ENCODE data around the gene EIF3C. TPM values are rescaled to one million over a fixed set of nuclear protein-coding genes. Genes with fewer than 3 reads are reported as not detected.
"Not testable (repeated sequence)": the region's sequence is repeated elsewhere in the genome, so short reads cannot be mapped to it uniquely, and the experiment has no call there.

The EIF3C gene
- total RNA-seq, 1 experiment from 2014 or later, result 526 TPM

DNA sequence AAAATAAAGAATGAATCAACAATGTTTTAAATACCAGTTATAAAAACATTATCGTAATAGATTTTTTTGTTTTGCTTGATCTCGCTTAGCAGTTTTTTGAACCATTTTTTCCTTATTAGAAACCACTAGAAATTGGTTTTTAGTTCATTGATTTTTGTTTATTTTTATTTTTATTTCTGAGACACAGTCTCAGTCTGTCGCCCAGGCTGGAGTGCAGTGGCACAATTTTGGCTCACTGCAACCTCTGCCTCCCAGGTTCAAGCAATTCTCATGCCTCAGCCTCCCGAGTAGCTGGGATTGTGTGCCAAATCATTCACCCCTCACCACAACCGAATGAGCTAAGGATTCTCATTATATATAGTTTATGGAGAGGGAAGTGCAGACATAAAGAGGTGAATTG lies 40.2 kb downstream of the EIF3C start, which contains the start of gene NPIPB9:
Gene NPIPB9, plus strand, starts transcription at position 301 of the 400 bp plus-strand sequence.
- H3K9me3 ChIP-seq (ENCODE audit: control insufficient read depth, insufficient read depth, low read depth, low read length); BruUV-seq (replicated peaks); H3K36me3 ChIP-seq (ENCODE audit: control insufficient read depth, insufficient read depth, low read length); H3K27me3 ChIP-seq (ENCODE audit: control insufficient read depth, insufficient read depth, low read length); POLR2A ChIA-PET; H3K4me1 ChIP-seq (ENCODE audit: control insufficient read depth, insufficient read depth, low read length); ATAC-seq; H3K27ac ChIP-seq (ENCODE audit: low read length); in situ Hi-C loops (cut with HindIII; ENCODE audit: low pct_unique_long_range_greater_than_20kb, low sequenced_read_pairs); intact Hi-C loops (cut with micrococcal nuclease; ENCODE audit: unreplicated experiment); H3K4me3 ChIP-seq (ENCODE audit: low read depth in 2 of 2, low read length in 2 of 2); DNase-seq (ENCODE audit: low read depth, low spot score); CTCF ChIA-PET: not testable (repeated sequence)

DNA sequence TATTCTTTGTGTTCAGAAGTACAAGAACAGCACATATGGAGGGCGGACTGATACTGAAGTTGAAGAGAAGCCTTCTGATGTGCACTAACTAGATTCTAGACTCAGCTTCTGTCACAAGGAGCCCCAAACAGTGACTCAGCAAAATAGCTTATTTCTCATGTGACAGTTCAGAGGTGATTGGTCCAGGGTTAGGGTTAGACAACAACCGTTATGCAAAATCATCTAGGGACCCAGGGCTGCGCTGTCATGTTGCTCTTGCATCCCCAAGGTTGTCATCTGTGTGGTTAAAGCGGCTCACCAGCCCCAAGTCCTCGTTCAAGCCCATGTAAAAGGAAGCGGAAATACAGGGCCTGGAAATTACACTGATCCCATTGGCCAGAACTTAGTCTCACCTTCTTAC lies 70.4 kb downstream of the EIF3C start:
- H3K9me3 ChIP-seq (ENCODE audit: control insufficient read depth, insufficient read depth, low read depth, low read length); intact Hi-C loops (cut with micrococcal nuclease; ENCODE audit: unreplicated experiment); H3K4me1 ChIP-seq (ENCODE audit: control insufficient read depth, insufficient read depth, low read length); H3K27ac ChIP-seq (ENCODE audit: low read length); DNase-seq (ENCODE audit: low read depth, low spot score); POLR2A ChIA-PET; H3K27me3 ChIP-seq (ENCODE audit: control insufficient read depth, insufficient read depth, low read length); BruUV-seq (replicated peaks); in situ Hi-C loops (cut with HindIII; ENCODE audit: low pct_unique_long_range_greater_than_20kb, low sequenced_read_pairs); H3K4me3 ChIP-seq (ENCODE audit: low read depth in 2 of 2, low read length in 2 of 2); H3K36me3 ChIP-seq (ENCODE audit: control insufficient read depth, insufficient read depth, low read length); ATAC-seq; CTCF ChIA-PET: not testable (repeated sequence)

DNA sequence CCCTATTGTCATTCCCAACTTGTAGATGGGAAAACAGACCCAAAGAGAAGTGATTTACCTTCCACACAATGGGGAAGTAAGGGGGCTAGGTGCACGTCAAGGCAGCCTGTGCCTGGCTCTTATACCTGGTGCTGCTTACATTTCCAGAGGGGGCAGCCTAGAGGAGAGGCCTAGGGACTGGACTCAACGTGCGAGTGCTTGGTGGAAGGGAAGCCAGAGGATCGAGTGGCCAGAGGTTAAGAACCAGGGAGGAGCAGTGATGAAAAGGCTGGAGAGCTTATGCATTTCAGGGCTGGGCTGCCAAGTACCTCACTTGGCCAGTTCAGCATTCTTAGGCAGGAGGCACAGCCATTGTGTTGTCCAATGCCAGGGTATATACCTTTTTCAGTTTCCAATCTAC lies 71.1 kb downstream of the EIF3C start:
- H3K27ac ChIP-seq (ENCODE audit: low read length); H3K9me3 ChIP-seq (ENCODE audit: control insufficient read depth, insufficient read depth, low read depth, low read length); H3K4me3 ChIP-seq (ENCODE audit: low read depth in 2 of 2, low read length in 2 of 2); BruUV-seq (replicated peaks); H3K36me3 ChIP-seq (ENCODE audit: control insufficient read depth, insufficient read depth, low read length); DNase-seq (ENCODE audit: low read depth, low spot score); CTCF ChIA-PET; H3K4me1 ChIP-seq (ENCODE audit: control insufficient read depth, insufficient read depth, low read length); intact Hi-C loops (cut with micrococcal nuclease; ENCODE audit: unreplicated experiment); in situ Hi-C loops (cut with HindIII; ENCODE audit: low pct_unique_long_range_greater_than_20kb, low sequenced_read_pairs); H3K27me3 ChIP-seq (ENCODE audit: control insufficient read depth, insufficient read depth, low read length); POLR2A ChIA-PET: not testable (repeated sequence)
- ATAC-seq, result 0 out of 2 replicates have a peak, but pooled peaks have one; percentile 56

Small RNAs within 50 kb of the gene (microRNA-seq; reads per million reads assigned to microRNA genes)
- not detected for gene MIR6862-2 (ENCODE audit: unreplicated experiment)

Other genes with a start within 250 kb of the EIF3C start
- gene NPIPB7, start 239.1 kb upstream of the EIF3C start, total RNA-seq (2021; ENCODE audit: unreplicated experiment), result 0.18 TPM
- 60.9 TPM for gene CLN3, start 219.4 kb upstream of the EIF3C start, total RNA-seq (2021; ENCODE audit: unreplicated experiment)
- gene APOBR, start 216.8 kb upstream of the EIF3C start, total RNA-seq (2021; ENCODE audit: unreplicated experiment), result 0.13 TPM
- not detected for gene IL27, start 204.6 kb upstream of the EIF3C start, total RNA-seq (2021; ENCODE audit: unreplicated experiment)
- 79.7 TPM for gene NUPR1, start 172.5 kb upstream of the EIF3C start, total RNA-seq (2021; ENCODE audit: unreplicated experiment)
- 29.5 TPM for gene SGF29, start 157.5 kb upstream of the EIF3C start, total RNA-seq (2021; ENCODE audit: unreplicated experiment)
- not detected for gene SULT1A2, start 114.4 kb upstream of the EIF3C start, total RNA-seq (2021; ENCODE audit: unreplicated experiment)
- 1.5 TPM for gene SULT1A1, start 101.4 kb upstream of the EIF3C start, total RNA-seq (2021; ENCODE audit: unreplicated experiment)
- gene NPIPB8, start 73.4 kb upstream of the EIF3C start, total RNA-seq (2021; ENCODE audit: unreplicated experiment), result not detected
- 0.90 TPM for gene NPIPB9, start 40.3 kb downstream of the EIF3C start, total RNA-seq (2021; ENCODE audit: unreplicated experiment)
- gene ATXN2L, start 111.5 kb downstream of the EIF3C start, total RNA-seq (2021; ENCODE audit: unreplicated experiment), result 270 TPM
- gene TUFM, start 134.9 kb downstream of the EIF3C start, total RNA-seq (2021; ENCODE audit: unreplicated experiment), result 231 TPM
- gene SH2B1, start 152.4 kb downstream of the EIF3C start, total RNA-seq (2021; ENCODE audit: unreplicated experiment), result 66.2 TPM
- gene ATP2A1, start 167.0 kb downstream of the EIF3C start, total RNA-seq (2021; ENCODE audit: unreplicated experiment), result 2.9 TPM
- gene RABEP2, start 213.8 kb downstream of the EIF3C start, total RNA-seq (2021; ENCODE audit: unreplicated experiment), result 24.8 TPM
- not detected for gene CD19, start 220.5 kb downstream of the EIF3C start, total RNA-seq (2021; ENCODE audit: unreplicated experiment)
- 47.3 TPM for gene NFATC2IP, start 239.5 kb downstream of the EIF3C start, total RNA-seq (2021; ENCODE audit: unreplicated experiment)

Data from Panc1 (cell line).